GM12878 (cell line): ENCODE data around the gene PLEKHG4B. TPM values are rescaled to one million over a fixed set of nuclear protein-coding genes. Genes with fewer than 3 reads are reported as not detected.

Source experiments
- ATAC-seq: fragments of 200-7000 bp; cut with Tn5 transposase; 3 replicates; pipeline ENCODE4 v1.9.1; 2020; ENCODE audit warnings: mild to moderate bottlenecking, moderate library complexity
- BruUV-seq: library from RNA; stranded (reverse); fragments of 400-500 nt; replicated peaks from 2 replicates; lab custom pipeline; 2021; lab: Mats Ljungman, UMichigan
- CTCF ChIA-PET: fragments of 300-600 bp; sonication (Branson Sonifier 250); formaldehyde crosslinking; extraction: SDS; loops from one replicate; lab custom pipeline; 2021; ENCODE audit warnings: inconsistent platforms; lab: Yijun Ruan, JAX
- POLR2A ChIA-PET: fragments of 350-600 bp; formaldehyde crosslinking; extraction: SDS; loops from one replicate; lab custom pipeline; 2021; ENCODE audit warnings: inconsistent platforms; lab: Charles Lee
- RAD21 ChIA-PET: fragments of 300-600 bp; sonication (Branson Sonifier 250); formaldehyde crosslinking; loops from one replicate; lab custom pipeline; 2023; ENCODE audit warnings: antibody characterized with exemption; ENCODE audit not compliant: unreplicated experiment; lab: Charles Lee
- SMC1A ChIA-PET: fragments of 300-600 bp; sonication (Branson Sonifier 250); formaldehyde crosslinking; loops from one replicate; lab custom pipeline; 2023; ENCODE audit not compliant: unreplicated experiment, uncharacterized antibody; lab: Charles Lee
- DNase-seq: peaks from one replicate; pipeline ENCODE4 v3.0.0-alpha.2; 2011; ENCODE audit warnings: low read depth, low spot score
- FAIRE-seq: peaks from 3 replicates; lab custom pipeline; 2011; peaks lifted over from hg19 to GRCh38; lab: Jason Lieb, UNC
- H2AFZ ChIP-seq: 2 replicates; pipeline ENCODE4 v1.6.0; 2011; ENCODE audit warnings: low read depth, low read length, control low read depth; ENCODE audit not compliant: control insufficient read depth
- H3K27ac ChIP-seq: 2 replicates; pipeline ENCODE4 v1.5.1; 2011; ENCODE audit warnings: control low read depth; ENCODE audit not compliant: control insufficient read depth, insufficient read depth
- H3K27me3 ChIP-seq, 2 experiments: replicated peaks in 1 of 2; 2 replicates each; pipeline versions ENCODE4 v1.6.0 to v1.6.1; 2011; ENCODE audit warnings: low read length in 1 of 2; ENCODE audit not compliant: control insufficient read depth in 2 of 2, insufficient read depth in 2 of 2
- H3K36me3 ChIP-seq, 2 experiments: 2 replicates each; pipeline ENCODE4 v1.5.1; 2011; ENCODE audit warnings: low read length in 1 of 2; ENCODE audit not compliant: control insufficient read depth in 2 of 2, insufficient read depth in 2 of 2
- H3K4me1 ChIP-seq: 2 replicates; pipeline ENCODE4 v1.6.1; 2011; ENCODE audit warnings: mild to moderate bottlenecking, low read length, moderate library complexity, mixed read lengths; ENCODE audit not compliant: control insufficient read depth, insufficient read depth
- H3K4me2 ChIP-seq: 2 replicates; pipeline ENCODE4 v1.6.0; 2011; ENCODE audit warnings: control low read depth; ENCODE audit not compliant: control insufficient read depth, insufficient read depth
- H3K4me3 ChIP-seq: fragments of 200-600 bp; sonication (generic); 2 replicates; pipeline ENCODE4 v1.5.1; 2016
- H3K79me2 ChIP-seq: 2 replicates; pipeline ENCODE4 v1.6.0; 2011; ENCODE audit warnings: low read length; ENCODE audit not compliant: control insufficient read depth, insufficient read depth
- H3K9ac ChIP-seq: 2 replicates; pipeline ENCODE4 v1.8.0; 2011; ENCODE audit warnings: low read length, control low read depth, mixed read lengths; ENCODE audit not compliant: control insufficient read depth, insufficient read depth
- H3K9me3 ChIP-seq: replicated peaks from 3 replicates; pipeline ENCODE4 v1.5.1; 2011; ENCODE audit warnings: mild to moderate bottlenecking, low read length; ENCODE audit not compliant: control insufficient read depth, insufficient read depth
- H4K20me1 ChIP-seq: 2 replicates; pipeline ENCODE4 v1.6.0; 2011; ENCODE audit not compliant: control insufficient read depth, insufficient read depth
- BACH1 ChIP-seq: fragments of 450-650 bp; IDR thresholded peaks from 2 replicates; pipeline ENCODE4 v1.6.1; 2017; ENCODE audit warnings: mild to moderate bottlenecking, borderline replicate concordance
- BRCA1 ChIP-seq: IDR thresholded peaks from 2 replicates; pipeline ENCODE4 v1.6.1; 2011; ENCODE audit warnings: low read depth, low read length, improper control_type of control experiment
- CREB1 ChIP-seq: IDR thresholded peaks from 2 replicates; pipeline ENCODE4 v1.6.1; 2012; ENCODE audit warnings: low read depth, mild to moderate bottlenecking, inconsistent platforms
- CREM ChIP-seq: IDR thresholded peaks from 2 replicates; pipeline ENCODE4 v1.6.1; 2014; ENCODE audit warnings: antibody characterized with exemption, low read depth
- IRF4 ChIP-seq: IDR thresholded peaks from 2 replicates; pipeline ENCODE4 v1.6.1; 2011; ENCODE audit warnings: low read depth, low read length
- NFYB ChIP-seq: IDR thresholded peaks from 2 replicates; pipeline ENCODE4 v1.6.1; 2011; ENCODE audit warnings: low read depth, mild to moderate bottlenecking, low read length, improper control_type of control experiment, moderate library complexity; ENCODE audit not compliant: insufficient read depth
- SIN3A ChIP-seq: IDR thresholded peaks from 2 replicates; pipeline ENCODE4 v1.6.1; 2012; ENCODE audit warnings: low read depth, low read length, improper control_type of control experiment
- TBL1XR1 ChIP-seq: IDR thresholded peaks from 2 replicates; pipeline ENCODE4 v1.6.1; 2012; ENCODE audit warnings: low read depth, low read length, improper control_type of control experiment
- TCF3 ChIP-seq: IDR thresholded peaks from 2 replicates; pipeline ENCODE4 v1.6.1; 2012; ENCODE audit warnings: low read depth, mild to moderate bottlenecking, low read length, borderline replicate concordance; ENCODE audit not compliant: insufficient read depth
- ZBTB4 ChIP-seq: fragments of 450-650 bp; formaldehyde crosslinking; IDR thresholded peaks from 2 replicates; pipeline ENCODE4 v1.4.0; 2022; ENCODE audit warnings: mild to moderate bottlenecking, moderate library complexity
- ZNF687 ChIP-seq: fragments of 450-650 bp; IDR thresholded peaks from 2 replicates; pipeline ENCODE4 v1.6.1; 2017; ENCODE audit warnings: mild to moderate bottlenecking, moderate library complexity
- in situ Hi-C: fragments of 300-500 bp; cut with MboI; formaldehyde crosslinking; loops from 9 replicates; pipeline ENCODE4 v1.14.3; 2018; ENCODE audit warnings: mixed read lengths
- intact Hi-C: fragments of 100-400 bp; cut with micrococcal nuclease; formaldehyde crosslinking; loops from one replicate; pipeline ENCODE4 v1.14.2; 2022; ENCODE audit not compliant: unreplicated experiment
- polyA plus RNA-seq, 11 experiments: library from polyadenylated mRNA; depleted of rRNA in 4 of 11; unstranded in 6 of 11; stranded (reverse) in 5 of 11; fragments of >200 nt; fragmentation: Nextera tagmentation in 4 of 11; fragmentation: Illumina TruSeq in 1 of 11; extraction: Ambion mirVana in 4 of 11; extraction: Trizol in 1 of 11; gene quantifications; 1 replicate in 1 of 11; 2 replicates in 10 of 11; pipeline versions ENCODE4 v1.2.1 to v1.2.3, GENCODE V29; 2011 to 2016; ENCODE audit warnings: inconsistent platforms in 2 of 11, missing spikeins in 2 of 11, low read depth in 1 of 11
- total RNA-seq, 4 experiments: library from RNA; depleted of rRNA in 3 of 4; stranded (reverse); fragments of >200 nt in 3 of 4; fragmentation: Illumina TruSeq in 1 of 4; extraction: Trizol in 1 of 4; gene quantifications; 2 replicates each; pipeline versions ENCODE4 v1.2.1 to v1.2.3, GENCODE V29; 2013 to 2021

PLEKHG4B gene
- total and polyA plus RNA-seq, 10 of the 15 experiments (the other 5 are each of a cell fraction or from before 2014, with no cell fraction given), result under 0.01 to 0.05 (median 0.01) TPM; not detected in 6

- H3K4me3 ChIP-seq, result no peak overlapping the region
- ATAC-seq, result no peak
- H3K27me3 ChIP-seq, result no peaks in the 10 kb centered on the region
- intact Hi-C loops (no loop called here), in situ Hi-C loops (no loop called here)
- no peaks in the 10 kb centered on the region for H3K4me1 ChIP-seq
- TF ChIP-seq CREB1 (no peak), BRCA1 (no peak), TCF3 (no peak), ZNF687 (no peak), SIN3A (no peak), IRF4 (no peak), BACH1 (no peak), NFYB (no peak), TBL1XR1 (no peak), ZBTB4 (CRISPR knock-in tag) (no peak), CREM (no peak)
- BruUV-seq, result no TSS peak
- H4K20me1 ChIP-seq, result no peaks in the 10 kb centered on the region; the same call in 1 of the 2 replicates
- H3K27ac ChIP-seq, result no peak overlapping the region
- no peaks in the 10 kb centered on the region for H3K79me2 ChIP-seq
- RAD21 ChIA-PET, result no interaction called here
- no peak overlapping the region for H3K9ac ChIP-seq
- no peaks in the 10 kb centered on the region for H3K9me3 ChIP-seq
- no peak for DNase-seq
- SMC1A ChIA-PET, result interaction anchor here (1.4 kb wide), 1 partner anchor 14 kb away, joined by 3 read pairs; the partner anchor contains the start of genes CCDC127 and SDHA
- H3K4me2 ChIP-seq, result no peak overlapping the region
- CTCF ChIA-PET, result interaction anchor here (1.7 kb wide), 1 partner anchor 16 kb away, joined by 4 read pairs; no protein-coding TSS in a partner anchor
- no peak for FAIRE-seq
- POLR2A ChIA-PET, result no interaction called here
- no peak overlapping the region for H2AFZ ChIP-seq
- peaks cover 6 to 8% of the 10 kb centered on the region in 2 experiments; a peak in 3 of 4 replicates for H3K36me3 ChIP-seq
These were observed 112.5 kb downstream of the PLEKHG4B start for GRCh38 chr5:204462-204861.
